Measurements from ENCODE around the gene MYL3.

Gene MYL3

GRCh38 chr3:46846624-46847542 lies 16.4 kb downstream of the MYL3 start:
- H3K27ac ChIP-seq: no peak overlapping the region; the same call in 1 of the 2 replicates
- TF ChIP-seq ZFX (IDR thresholded peaks at IDR 0.05; ENCODE audit: borderline replicate concordance) (no peak), CTCF (IDR thresholded peaks at IDR 0.05) (no peak)

- peak overlapping the region; percentile 33 for H3K27ac ChIP-seq
- TF ChIP-seq CTCF (IDR thresholded peaks at IDR 0.05): peak; percentile 80
- no peak for TF ChIP-seq ZFX (IDR thresholded peaks at IDR 0.05; ENCODE audit: borderline replicate concordance)
These were observed 17.2 kb downstream of the MYL3 start for GRCh38 chr3:46845860-46846623.

- TF ChIP-seq ZFX (IDR thresholded peaks at IDR 0.05; ENCODE audit: borderline replicate concordance) (no peak), CTCF (IDR thresholded peaks at IDR 0.05) (no peak)
- peak overlapping the region; percentile 33 for H3K27ac ChIP-seq
These were observed 17.8 kb downstream of the MYL3 start for GRCh38 chr3:46845397-46845859.

- TF ChIP-seq ZFX (IDR thresholded peaks at IDR 0.05; ENCODE audit: borderline replicate concordance): no peak
- TF ChIP-seq CTCF (IDR thresholded peaks at IDR 0.05): no peak
These were observed 18.3 kb downstream of the MYL3 start for GRCh38 chr3:46844881-46845312.

GRCh38 chr3:46844397-46844796 lies 18.8 kb downstream of the MYL3 start:
- no peak overlapping the region for H3K27ac ChIP-seq
- TF ChIP-seq ZFX (IDR thresholded peaks at IDR 0.05; ENCODE audit: borderline replicate concordance) (no peak), CTCF (IDR thresholded peaks at IDR 0.05) (no peak)

More at GRCh38 chr3:46844881-46845312, 18.3 kb downstream of the MYL3 start:
- H3K27ac ChIP-seq: no peak overlapping the region

- TF ChIP-seq ZFX (IDR thresholded peaks at IDR 0.05; ENCODE audit: borderline replicate concordance) (no peak), CTCF (IDR thresholded peaks at IDR 0.05) (no peak)
- H3K27ac ChIP-seq: no peak overlapping the region
These were observed 19.7 kb downstream of the MYL3 start for GRCh38 chr3:46843508-46843907.

Measured in 22Rv1 (cell line).